Coronary artery (tissue), 2 donors: ENCODE results near the gene CENPF.

ENCODE experiments used
- DNase-seq: peaks from one replicate; pipeline ENCODE4 v3.0.0-alpha.2; 2017; ENCODE audit warnings: low spot score
- H3K27ac ChIP-seq, 2 donors: fragments of 200-600 bp; sonication (generic); one replicate each; pipeline ENCODE4 v1.5.1; 2016 to 2019
- H3K4me3 ChIP-seq: fragments of 200-600 bp; sonication (generic); 2 replicates; pipeline ENCODE4 v1.5.1; 2016; ENCODE audit warnings: mild to moderate bottlenecking, moderate library complexity
- TF ChIP-seq, protein P1 (sequence below): fragments of 200-600 bp; sonication (generic); IDR thresholded peaks from one replicate; pipeline ENCODE4 v1.5.1; 2019; ENCODE audit warnings: antibody characterized with exemption

Gene CENPF

DNA sequence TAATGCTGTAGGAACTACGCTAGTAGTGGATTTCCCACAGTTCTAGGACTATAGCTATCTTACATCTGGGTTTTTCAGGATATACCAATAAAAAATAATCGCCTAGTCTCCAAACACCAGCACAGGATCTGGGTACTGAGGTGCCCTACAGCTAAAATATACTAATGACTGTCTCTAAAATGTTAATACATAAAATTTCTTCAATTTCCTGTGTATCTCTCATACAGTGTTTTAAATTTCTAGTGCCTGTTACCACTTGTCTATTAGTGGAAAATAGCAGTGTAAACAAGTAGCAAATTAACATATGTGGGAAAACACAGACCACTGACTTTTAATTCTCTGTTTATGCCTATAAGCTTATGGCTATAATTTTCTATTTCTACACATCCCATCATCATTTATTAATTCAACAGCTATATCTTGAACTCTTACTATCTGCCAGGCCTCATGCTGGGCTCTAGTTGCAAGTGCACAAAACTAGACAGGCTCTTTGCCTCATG, 35.5 kb upstream of the CENPF start:
- no peak for DNase-seq
- Histone ChIP-seq H3K27ac (no peak overlapping the region), H3K4me3 (no peak overlapping the region)
- TF ChIP-seq, protein P1, sequence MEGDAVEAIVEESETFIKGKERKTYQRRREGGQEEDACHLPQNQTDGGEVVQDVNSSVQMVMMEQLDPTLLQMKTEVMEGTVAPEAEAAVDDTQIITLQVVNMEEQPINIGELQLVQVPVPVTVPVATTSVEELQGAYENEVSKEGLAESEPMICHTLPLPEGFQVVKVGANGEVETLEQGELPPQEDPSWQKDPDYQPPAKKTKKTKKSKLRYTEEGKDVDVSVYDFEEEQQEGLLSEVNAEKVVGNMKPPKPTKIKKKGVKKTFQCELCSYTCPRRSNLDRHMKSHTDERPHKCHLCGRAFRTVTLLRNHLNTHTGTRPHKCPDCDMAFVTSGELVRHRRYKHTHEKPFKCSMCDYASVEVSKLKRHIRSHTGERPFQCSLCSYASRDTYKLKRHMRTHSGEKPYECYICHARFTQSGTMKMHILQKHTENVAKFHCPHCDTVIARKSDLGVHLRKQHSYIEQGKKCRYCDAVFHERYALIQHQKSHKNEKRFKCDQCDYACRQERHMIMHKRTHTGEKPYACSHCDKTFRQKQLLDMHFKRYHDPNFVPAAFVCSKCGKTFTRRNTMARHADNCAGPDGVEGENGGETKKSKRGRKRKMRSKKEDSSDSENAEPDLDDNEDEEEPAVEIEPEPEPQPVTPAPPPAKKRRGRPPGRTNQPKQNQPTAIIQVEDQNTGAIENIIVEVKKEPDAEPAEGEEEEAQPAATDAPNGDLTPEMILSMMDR = no peak

- no peak for DNase-seq
- TF ChIP-seq, protein P1 = no peak
- no peak overlapping the region for H3K27ac ChIP-seq
- no peak overlapping the region for H3K4me3 ChIP-seq
Measured at GRCh38 chr1:214568328-214568727, 34.7 kb upstream of the CENPF start.

DNA sequence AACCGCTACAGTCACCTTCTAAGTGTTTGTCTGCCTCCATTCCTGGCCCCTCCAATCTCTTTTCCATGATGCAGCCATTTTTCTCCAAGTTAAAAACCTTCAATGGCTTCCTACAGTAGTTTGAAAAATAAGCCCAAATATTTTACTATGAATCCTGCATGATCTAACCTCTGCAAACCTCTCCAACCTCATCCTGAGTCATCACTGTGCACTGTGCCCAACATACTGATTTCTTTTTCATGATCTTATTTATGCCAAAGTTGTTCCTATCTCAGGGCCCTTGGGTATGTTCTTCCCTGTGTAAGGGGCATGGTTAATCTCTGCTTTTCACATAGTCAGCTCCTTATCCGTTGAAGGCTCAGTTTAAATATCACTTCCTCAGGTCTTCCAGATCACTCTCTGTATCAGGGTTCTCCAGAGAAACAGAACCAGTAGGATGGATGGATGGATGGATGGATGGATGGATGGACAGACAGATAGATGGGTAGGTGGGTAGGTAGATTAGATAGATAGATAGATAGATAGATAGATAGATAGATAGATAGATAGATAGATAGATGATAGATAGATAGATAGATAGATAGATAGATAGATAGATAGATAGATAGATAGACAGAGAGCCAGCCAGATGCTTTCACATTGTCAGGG, 33.5 kb upstream of the CENPF start:
- Histone ChIP-seq H3K4me3 (no peak overlapping the region), H3K27ac (no peak overlapping the region)
- no peak for DNase-seq
- TF ChIP-seq, protein P1 = no peak

DNA sequence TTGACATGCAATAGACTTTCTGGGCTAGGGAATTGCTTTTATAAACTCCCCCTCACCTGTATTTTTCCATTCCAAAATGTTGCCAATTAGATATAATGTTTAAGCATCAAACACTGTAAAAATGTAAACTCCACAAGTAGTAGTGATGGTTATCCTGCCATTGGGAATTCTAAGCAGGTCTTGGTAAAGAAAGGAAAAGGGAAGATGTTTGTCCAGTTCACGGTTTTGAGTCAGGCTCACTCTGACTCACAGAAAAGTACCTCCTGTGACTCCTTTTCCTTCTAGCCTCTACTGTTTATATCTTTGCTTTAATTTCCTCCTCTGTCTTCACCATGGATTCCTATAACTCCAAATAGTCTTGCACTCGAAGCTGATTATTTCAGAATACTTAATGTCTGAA, 32.6 kb upstream of the CENPF start:
- no peak overlapping the region for H3K27ac ChIP-seq

DNA sequence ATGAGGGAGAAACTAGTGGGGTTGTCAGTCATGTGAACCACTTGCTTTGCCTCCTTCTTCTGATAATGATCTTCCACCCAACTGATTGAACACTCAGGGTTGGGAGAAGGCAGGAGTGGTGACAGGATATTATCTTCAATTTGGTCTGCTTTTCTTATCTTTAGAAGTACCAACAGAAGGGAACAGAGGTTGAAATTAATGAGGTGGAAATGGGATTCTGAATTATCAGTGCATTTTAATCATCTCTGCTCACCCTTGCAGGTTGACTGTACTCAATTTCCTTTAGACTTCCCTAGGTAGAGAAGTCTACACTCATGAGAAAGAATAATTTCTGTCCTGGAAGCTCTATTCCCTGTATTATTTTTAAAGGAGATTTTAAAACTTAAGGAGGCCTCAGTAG, 31.7 kb upstream of the CENPF start:
- Histone ChIP-seq H3K27ac (no peak overlapping the region), H3K4me3 (no peak overlapping the region)
- DNase-seq = no peak
- TF ChIP-seq, protein P1 = no peak

More for the DNA sequence above, 32.6 kb upstream of the CENPF start:
- DNase-seq = no peak
- H3K4me3 ChIP-seq = no peak overlapping the region
- TF ChIP-seq, protein P1 = no peak

GRCh38 chr1:214573386-214574318, 29.3 kb upstream of the CENPF start:
- no peak overlapping the region for H3K27ac ChIP-seq
- TF ChIP-seq, protein P1 = no peak

More at GRCh38 chr1:214573386-214574318, 29.3 kb upstream of the CENPF start:
- H3K4me3 ChIP-seq = no peak overlapping the region
- no peak for DNase-seq
